Activated CD4-positive, alpha-beta T cell treated with anti-CD3 and anti-CD28 coated beads, Interleukin-2, amount 50 U/mL, for 16 hours (primary cell): ENCODE results near the gene TEAD3.

ENCODE experiments used
- DNase-seq: peaks from one replicate; pipeline ENCODE4 v3.0.0-alpha.2; 2020

TEAD3 gene

DNA sequence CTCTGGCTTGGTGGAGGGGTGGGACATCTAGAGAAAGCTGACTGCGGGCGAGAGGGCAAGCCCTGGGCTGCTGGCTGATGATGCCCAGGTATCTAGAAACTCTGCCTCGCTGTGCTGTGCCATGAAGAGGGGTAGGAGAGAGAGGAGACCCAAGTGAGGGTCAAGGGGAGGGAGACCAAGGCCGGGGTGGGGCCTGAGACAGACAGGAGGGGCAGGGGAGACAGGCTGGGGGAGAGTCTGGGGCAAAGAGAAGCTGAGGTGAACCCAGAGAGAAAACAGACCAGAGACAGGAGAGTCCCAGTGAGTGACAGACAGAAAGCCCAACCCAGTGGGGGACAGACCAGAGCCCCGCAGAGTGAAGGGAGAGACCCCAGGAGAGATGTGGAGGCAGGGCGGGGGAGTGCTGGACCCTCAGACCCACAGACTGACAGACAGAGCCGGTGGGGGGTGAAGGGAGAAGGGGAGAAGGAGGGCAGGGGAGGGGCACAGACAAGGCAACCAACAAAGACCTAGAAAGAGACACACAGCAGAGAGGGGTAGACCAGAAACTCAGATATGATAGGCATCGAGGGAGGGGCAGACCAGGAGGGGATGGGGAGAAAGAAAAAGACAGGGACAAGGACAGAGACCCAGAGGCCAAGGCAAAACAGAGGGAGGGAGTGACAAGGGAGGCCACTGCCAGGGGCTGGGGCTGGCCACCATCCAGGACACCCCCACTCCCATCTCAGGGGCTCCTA lies 5.9 kb downstream of the TEAD3 start:
- DNase-seq: no peak

DNA sequence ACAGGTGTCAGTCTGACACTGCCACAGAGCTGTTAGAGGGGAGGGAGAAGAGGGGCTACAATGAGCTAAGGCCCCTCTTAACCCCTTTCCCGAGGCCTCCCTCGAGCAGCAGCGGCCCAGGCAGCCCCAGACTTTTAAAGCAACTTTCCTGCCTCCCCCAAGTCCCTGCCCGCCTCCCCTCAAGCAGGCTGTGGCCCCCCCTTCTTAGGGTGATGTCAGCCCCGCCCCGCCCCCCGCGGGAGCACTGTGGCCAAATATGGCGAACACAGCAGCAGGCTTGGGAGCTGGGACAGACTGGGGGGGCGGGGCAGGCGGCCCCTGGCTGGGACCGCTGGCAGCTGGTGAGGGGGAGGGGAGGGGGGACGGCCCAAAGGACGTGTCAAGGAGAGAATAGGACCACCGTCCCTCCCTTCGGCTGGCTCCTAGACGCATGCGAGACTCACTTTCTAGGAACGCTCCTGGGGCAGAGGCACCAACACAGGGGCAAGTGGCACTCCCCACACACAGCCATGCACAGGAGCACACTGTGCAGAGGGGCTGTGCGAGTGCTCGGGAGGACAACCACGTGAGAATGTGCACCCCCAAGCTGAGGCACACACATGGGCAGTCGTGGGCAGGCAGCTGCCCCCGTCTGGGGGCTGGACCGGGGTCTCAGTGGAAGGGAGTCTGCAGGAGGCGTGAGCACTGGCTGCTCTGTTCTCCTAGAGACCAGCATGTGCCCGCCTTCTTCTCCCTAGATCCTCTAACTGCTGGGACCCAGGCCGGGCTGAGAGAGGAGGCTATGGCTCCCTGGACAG lies 6.7 kb downstream of the TEAD3 start:
- DNase-seq: no peak

DNA sequence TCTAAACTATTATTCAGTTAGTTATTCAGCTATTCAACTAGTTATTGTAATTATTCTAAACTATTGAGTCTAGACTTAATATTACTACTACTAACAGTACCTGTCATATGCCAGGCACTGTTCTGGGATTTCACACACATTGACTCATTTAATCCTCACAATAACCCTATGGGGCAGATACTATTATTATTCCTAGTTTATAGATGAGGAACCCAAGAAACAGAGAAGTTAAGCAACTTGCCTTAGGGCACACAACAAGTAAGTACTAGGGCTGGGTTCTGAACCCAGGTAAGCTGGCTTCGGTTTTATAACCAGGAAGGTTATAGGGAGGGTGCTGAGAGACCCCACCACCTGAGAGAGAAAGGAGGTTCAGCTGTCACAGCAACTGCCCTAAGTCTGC lies 7.8 kb downstream of the TEAD3 start:
- DNase-seq: no peak

DNA sequence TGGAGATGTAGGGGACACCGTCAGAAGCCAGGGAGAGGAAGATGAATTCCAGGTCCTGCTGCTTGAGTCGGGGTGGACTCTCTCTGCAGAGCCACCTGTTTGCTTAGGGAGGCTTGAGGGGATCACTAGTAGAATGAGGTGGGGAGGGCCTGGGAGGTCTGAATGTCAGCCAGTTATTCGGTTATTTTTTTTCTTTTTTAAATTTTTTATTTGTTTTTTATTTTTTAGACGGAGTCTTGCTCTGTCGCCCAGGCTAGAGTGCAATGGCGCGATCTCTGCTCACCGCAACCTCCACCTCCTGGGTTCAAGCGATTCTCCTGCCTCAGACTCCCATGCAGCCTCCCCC lies 8.4 kb downstream of the TEAD3 start:
- DNase-seq: no peak

DNA sequence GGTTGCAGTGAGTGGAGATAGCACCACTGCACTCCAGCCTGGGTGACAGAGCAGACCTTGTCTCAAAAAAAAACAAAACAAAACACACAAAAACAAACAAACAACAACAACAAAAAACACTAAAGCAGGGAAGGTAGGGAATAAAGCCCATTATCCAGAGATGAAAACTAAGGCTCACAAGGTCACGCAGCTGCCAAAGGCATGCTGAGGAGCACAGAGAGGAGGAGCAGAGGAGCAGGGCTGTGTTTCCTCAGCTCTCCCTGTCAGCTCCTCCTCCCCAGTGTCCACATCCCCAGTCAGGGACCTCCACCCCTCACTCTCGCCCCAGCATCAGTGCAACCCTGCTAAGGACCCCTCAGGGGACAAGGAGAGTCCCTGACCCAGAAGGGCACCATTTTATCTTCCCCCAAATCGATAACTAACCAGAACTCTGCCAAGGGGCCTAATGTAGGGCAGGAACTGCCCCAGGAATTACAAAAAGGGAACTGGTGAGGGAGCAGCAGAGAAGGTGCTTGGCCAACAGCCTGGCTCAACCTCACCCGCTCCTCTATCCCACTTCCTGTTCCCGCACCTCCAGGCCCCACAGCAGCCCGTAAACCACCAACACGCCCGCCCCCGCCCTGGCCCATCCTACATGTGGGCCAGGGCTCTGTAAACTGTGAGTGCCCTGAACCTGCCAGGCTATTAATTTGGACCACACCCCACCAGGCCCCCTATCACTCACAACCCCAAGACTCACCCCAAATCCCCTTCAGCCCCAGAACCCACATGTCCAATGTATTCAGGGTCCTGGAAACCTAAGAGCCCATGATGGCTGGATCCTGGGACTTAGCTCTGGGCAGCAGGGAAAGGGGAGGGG lies 9.0 kb downstream of the TEAD3 start:
- DNase-seq: no peak

DNA sequence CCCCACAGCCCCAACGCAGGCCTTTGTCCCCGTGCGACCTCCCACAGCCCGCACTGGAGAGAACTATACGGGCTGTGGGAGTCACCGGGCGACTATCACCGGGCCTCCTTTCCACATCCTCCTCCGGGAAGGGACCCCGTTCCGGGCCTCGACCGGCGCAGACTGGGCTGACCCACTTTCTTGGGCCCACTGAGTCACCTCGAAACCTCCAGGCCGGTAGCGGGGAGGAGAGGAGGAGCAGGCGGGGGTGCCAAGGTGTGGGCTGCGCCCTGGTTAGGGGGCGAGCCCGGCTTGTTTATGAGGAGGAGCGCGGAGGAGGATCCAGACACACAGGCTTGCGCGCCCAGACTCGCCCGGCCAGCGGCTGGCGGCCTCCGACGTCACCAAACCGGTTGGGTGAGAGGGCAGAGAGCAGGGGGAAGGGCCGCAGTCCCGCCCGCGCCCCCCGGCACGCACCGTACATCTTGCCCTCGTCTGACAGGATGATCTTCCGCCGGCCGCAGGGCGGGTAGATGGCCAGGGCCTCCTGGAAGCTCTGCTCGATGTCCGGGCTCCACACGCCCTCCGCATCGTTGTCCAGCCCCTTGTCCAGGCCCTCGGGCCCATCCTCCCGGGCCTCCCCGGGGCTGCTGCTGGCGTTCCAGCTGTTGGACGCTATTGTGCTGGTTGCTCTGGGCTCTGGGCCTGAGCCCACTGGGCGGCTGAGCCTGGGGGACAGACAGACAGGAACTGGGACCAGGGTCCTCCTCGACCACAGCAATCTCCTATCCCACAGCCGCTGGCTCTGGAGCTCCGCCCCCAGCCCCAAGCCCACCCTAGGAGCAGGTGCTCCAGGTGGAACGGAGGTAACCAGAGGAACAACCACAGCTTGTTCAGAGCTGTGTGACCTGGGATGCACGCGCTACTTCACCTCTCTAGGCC lies 10.6 kb downstream of the TEAD3 start:
- DNase-seq: no peak

- no peak for DNase-seq
Measured at GRCh38 chr6:35485402-35485877, 11.4 kb downstream of the TEAD3 start.

GRCh38 chr6:35484921-35485392 lies 11.9 kb downstream of the TEAD3 start:
- DNase-seq: no peak

DNA sequence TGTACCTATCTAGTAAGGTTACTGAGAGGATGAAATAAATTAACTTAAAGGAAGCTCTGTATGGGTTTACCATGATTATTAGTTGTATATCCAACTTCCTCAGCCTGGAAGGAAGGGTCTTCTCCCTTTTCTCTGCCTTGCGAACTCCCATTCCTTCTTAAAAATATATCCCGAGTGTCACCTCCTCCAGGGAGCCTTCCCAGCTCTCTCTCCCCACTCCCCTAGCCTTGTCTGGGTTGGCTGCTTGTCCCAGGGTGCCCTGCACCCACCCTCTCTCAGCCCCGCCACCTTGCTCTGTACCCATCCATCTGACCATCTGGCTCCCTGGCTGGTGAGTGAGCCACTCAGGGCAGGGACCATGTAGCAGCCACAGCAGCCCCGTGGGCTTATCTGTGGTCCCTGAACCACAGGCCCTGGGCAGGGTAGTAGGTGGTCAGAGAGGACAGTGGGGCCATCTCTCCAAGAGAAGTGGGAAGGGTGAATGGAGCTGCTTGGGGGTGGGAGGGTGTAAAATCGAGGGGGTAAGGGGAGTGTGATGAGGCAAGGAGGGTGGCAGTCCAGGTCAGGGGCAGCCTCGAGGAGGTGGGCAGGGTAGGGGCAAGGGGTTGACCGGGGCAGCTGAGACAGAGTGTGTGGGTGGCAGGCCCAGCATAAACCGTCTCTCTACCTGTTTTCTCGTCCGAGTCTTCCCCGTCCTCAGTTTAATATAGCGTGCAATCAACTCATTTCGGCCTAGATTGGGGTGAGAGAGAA lies 12.8 kb downstream of the TEAD3 start:
- DNase-seq: no peak

DNA sequence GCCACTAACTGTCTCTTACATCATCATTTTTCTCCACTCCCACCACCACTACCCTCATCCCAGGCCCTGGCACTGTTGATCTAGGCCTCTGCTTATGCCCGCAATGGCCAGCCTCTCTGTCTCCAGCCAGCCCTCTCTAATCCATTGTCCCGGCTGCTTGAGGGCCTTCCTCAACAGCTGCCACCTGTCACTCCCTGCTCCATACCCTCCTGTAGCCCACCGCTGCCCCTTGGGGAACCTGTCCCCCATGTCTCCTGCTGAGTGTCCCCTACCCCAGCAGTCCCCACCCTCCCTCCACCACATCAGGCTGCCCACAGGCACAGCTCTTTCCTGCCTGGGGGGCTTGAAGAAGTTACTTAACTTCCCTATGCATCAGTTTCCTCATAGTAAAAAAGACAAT lies 13.4 kb downstream of the TEAD3 start:
- DNase-seq: no peak

DNA sequence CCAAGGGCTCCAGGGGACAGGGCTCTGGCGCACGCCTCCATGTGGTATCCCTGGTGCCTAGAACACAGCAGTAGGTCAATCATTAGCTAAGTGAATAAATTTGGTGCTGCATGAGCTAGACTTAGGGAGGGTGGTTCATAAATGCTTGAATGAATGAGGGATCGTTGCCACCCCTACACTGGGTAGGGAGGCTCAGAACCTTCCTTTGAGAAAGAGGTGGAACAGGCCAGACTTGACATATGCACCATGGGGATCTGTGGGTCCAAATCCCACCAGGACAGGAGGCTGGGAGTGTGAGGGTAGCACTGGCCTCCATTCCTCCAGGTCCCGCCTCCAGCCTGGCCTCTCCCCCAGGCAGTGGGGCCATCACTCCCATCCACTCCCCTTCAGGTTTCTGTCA lies 13.8 kb downstream of the TEAD3 start:
- no peak for DNase-seq

DNA sequence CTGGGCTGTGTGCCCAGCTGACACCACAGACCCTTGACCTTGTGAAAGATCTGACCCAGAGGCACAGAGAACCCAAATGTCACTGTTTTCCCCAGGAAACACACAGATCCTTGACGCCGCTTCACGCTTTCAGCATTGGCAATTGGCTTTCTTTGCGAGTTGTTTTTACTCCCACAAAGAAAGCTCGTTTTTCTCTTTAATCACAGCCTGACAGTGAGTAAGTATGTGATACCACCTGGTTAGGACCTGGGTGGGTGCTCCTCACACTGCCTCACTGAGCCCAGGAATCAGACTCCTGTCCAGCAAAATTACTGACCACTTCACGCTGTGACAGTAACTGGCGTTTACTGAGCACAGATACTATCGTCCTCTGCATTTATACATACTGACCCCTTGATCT lies 15.7 kb downstream of the TEAD3 start:
- DNase-seq: no peak

- no peak for DNase-seq
Measured at GRCh38 chr6:35480176-35480575, 16.7 kb downstream of the TEAD3 start.

DNA sequence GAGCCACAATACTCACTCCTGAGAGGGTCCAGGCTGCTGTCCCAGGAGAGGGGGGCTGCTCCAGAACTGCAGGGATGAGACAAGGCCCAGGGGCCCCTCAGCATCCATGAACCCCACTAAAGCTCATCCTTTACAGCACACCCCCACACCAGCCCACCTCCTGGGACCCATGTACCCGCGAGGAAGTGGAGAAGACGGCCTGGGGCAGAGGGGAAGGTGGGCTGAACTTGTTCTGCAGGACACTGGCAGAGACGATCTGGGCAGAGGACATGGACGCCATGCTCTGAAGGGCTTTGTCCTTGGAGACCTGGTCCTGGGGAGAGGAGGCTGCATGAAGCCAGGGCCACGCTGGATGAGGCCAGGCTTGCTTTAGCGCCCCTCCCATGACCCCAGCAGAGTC lies 18.6 kb downstream of the TEAD3 start:
- DNase-seq: no peak

- DNase-seq: no peak
Measured at GRCh38 chr6:35477551-35478179, 19.2 kb downstream of the TEAD3 start.

- no peak for DNase-seq
Measured at GRCh38 chr6:35477028-35477427, 19.9 kb downstream of the TEAD3 start.

DNA sequence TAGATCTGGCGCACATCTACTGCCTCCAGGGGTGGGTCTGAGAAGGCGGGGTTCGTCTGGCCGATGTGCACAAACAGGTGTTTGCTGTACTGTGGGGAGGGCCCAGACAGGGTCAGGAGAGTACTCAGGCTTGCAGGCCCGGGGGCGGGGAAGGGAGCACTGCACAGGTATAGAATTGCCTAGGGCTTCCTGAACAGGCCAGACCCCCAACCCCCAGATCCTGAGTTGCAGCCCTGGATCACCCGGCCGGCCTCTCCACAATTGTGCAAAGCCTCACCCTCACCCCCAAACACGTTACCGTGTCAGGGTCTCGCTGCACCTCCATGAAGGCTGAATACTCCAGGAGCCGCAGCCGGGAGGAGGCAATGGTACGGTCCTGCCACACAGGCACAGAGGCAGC lies 20.9 kb downstream of the TEAD3 start:
- DNase-seq: no peak

GRCh38 chr6:35475573-35475972 lies 21.3 kb downstream of the TEAD3 start:
- DNase-seq: no peak

DNA sequence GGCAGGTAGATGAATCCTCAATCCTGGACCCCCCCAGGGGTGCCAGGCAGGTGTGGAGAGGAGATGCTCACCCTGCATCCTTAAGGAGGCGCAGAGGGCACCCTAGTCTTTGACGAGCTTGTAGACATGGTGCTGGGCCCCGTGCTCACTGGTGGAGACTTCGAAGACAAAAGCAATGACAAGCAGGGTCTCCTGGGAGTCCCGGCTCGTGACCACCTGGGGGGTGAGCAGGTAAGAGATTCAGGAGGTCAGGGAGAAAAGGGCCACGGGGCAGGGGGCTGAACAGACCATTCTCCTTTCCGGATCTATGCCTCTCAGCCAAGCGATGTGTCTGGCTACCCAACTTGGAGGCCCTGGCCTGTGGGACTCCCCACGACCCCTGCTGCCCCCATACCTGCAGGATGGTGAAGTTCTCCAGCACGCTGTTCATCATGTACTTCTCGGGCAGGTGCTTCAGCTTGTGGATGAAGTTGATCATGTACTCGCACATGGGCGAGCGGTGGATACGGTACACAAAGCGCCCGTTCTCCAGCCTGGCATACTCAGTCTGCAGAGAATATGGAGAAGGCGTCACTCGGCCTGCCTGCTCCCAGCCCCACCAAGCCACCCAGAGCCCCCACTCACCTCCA lies 21.8 kb downstream of the TEAD3 start:
- peak; percentile 26 for DNase-seq

DNA sequence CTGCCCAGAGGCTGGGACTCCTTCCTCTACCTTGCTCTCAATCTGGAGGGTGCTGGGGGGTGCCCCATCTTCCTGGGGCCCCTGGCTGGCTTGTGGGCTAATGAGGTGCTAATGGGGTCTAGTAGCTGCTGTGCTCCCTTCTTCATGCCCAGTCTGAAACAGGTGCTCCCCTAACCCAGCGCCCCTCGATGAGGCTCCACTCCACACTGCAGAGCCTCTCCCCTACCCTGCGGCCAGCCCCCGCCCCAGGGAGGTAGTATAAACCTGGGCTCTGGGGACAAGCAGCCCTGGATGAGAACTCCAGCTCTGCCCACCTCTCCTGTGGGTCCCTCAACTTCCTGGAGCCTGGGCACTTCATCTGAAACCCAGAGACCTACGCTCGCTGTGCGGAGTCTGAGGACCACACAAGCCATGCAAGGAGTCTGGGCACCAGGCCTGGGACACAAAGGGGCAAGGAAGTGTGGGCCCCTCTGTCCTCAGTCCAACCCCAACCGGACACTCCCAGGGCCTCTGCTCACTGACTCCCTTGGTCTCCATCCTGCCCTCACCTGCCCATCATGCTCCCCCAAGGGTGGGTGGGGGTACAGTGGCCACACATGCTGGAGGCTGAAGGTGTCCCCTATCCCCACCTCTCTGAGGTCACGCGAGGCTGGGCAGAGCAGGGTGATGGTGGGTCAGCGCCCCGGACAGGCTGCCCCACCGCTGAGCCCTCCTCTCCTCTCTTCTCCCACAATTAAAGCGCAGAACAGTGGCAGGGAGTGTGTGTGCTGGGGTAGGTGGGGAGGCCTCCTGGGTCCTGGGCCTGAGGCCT lies 22.5 kb downstream of the TEAD3 start:
- peak; percentile 39 for DNase-seq
